Keratinocyte (primary cell): ENCODE measurements around the gene CEL. TPM values are rescaled to one million over a fixed set of nuclear protein-coding genes. Genes with fewer than 3 reads are reported as not detected.

Source experiments
- DNase-seq: peaks from one replicate; pipeline ENCODE4 v3.0.0-alpha.2; 2011; ENCODE audit warnings: low read depth, missing footprints, low spot score
- FAIRE-seq: peaks from 2 replicates; lab custom pipeline; 2011; peaks lifted over from hg19 to GRCh38; lab: Jason Lieb, UNC
- H2AFZ ChIP-seq: 2 replicates; pipeline ENCODE4 v1.6.0; 2012; ENCODE audit warnings: low read length, control low read depth, inconsistent platforms; ENCODE audit not compliant: control insufficient read depth
- H3K27ac ChIP-seq: 2 replicates; pipeline ENCODE4 v1.5.1; 2011; ENCODE audit warnings: low read length; ENCODE audit not compliant: control insufficient read depth, insufficient read depth
- H3K27me3 ChIP-seq: 3 replicates; pipeline ENCODE4 v1.6.0; 2011; ENCODE audit warnings: low read length; ENCODE audit not compliant: control insufficient read depth, insufficient read depth; ENCODE audit errors: extremely low read depth
- H3K36me3 ChIP-seq, 2 experiments: 2 replicates in 1 of 2; 3 replicates in 1 of 2; pipeline ENCODE4 v1.5.1; 2011; ENCODE audit warnings: low read length in 2 of 2, mild to moderate bottlenecking in 1 of 2; ENCODE audit not compliant: control insufficient read depth in 2 of 2, insufficient read depth in 2 of 2; ENCODE audit errors: extremely low read depth in 1 of 2
- H3K4me1 ChIP-seq: 3 replicates; pipeline ENCODE4 v1.5.1; 2011; ENCODE audit warnings: low read length; ENCODE audit not compliant: control insufficient read depth, insufficient read depth; ENCODE audit errors: extremely low read depth
- H3K4me2 ChIP-seq: 3 replicates; pipeline ENCODE4 v1.6.0; 2011; ENCODE audit warnings: low read depth, low read length; ENCODE audit not compliant: control insufficient read depth, insufficient read depth; ENCODE audit errors: extremely low read depth
- H3K4me3 ChIP-seq, 3 experiments: fragments of 200-600 bp in 1 of 3; sonication (generic) in 1 of 3; 2 replicates in 2 of 3; 3 replicates in 1 of 3; pipeline ENCODE4 v1.5.1; 2011 to 2016; ENCODE audit warnings: low read length in 3 of 3, mild to moderate bottlenecking in 3 of 3, control low read depth in 2 of 3, inconsistent platforms in 1 of 3, low read depth in 1 of 3, mixed read lengths in 1 of 3, mixed run types in 1 of 3, moderate library complexity in 1 of 3; ENCODE audit not compliant: control insufficient read depth in 2 of 3, insufficient read depth in 2 of 3; ENCODE audit errors: extremely low read depth in 1 of 3
- H3K79me2 ChIP-seq: 2 replicates; pipeline ENCODE4 v1.6.0; 2012; ENCODE audit warnings: low read length; ENCODE audit not compliant: control insufficient read depth, insufficient read depth
- H3K9ac ChIP-seq: 3 replicates; pipeline ENCODE4 v1.6.0; 2011; ENCODE audit warnings: low read length; ENCODE audit not compliant: control insufficient read depth, insufficient read depth; ENCODE audit errors: extremely low read depth
- H3K9me1 ChIP-seq: 3 replicates; pipeline ENCODE4 v1.6.0; 2011; ENCODE audit warnings: low read length; ENCODE audit not compliant: control insufficient read depth, insufficient read depth; ENCODE audit errors: extremely low read depth
- H3K9me3 ChIP-seq: 2 replicates; pipeline ENCODE4 v1.5.1; 2012; ENCODE audit warnings: low read depth, low read length; ENCODE audit not compliant: control insufficient read depth
- H4K20me1 ChIP-seq: 3 replicates; pipeline ENCODE4 v1.6.0; 2011; ENCODE audit warnings: low read length; ENCODE audit not compliant: control insufficient read depth, insufficient read depth; ENCODE audit errors: extremely low read depth
- EZH2 ChIP-seq: IDR thresholded peaks from one replicate; pipeline ENCODE4 v1.6.1; 2012; ENCODE audit warnings: inconsistent platforms, mild to moderate bottlenecking, low read length, moderate library complexity
- dilution Hi-C: fragments of 300-500 bp; cut with MboI; formaldehyde crosslinking; loops from one replicate; pipeline ENCODE4 v1.7.0; 2020; ENCODE audit warnings: low sequenced_read_pairs; ENCODE audit not compliant: extremely low pct_ligation_motif_present
- polyA plus RNA-seq, 5 experiments: library from polyadenylated mRNA; depleted of rRNA in 3 of 5; stranded (reverse) in 3 of 5; stranded (forward) in 1 of 5; unstranded in 1 of 5; fragments of >200 nt; gene quantifications; 1 replicate in 1 of 5; 2 replicates in 3 of 5; 3 replicates in 1 of 5; pipeline versions ENCODE4 v1.2.1 to v1.2.3, GENCODE V29; 2011 to 2012; ENCODE audit warnings: missing spikeins in 2 of 5, low read depth in 1 of 5, low replicate concordance in 1 of 5
- TF ChIP-seq, protein P1 (sequence below), 3 experiments: IDR thresholded peaks in 1 of 3; conservative IDR thresholded peaks in 1 of 3; optimal IDR thresholded peaks in 1 of 3; 2 replicates in 2 of 3; 3 replicates in 1 of 3; pipeline versions ENCODE3 to v1.5.1; 2011; ENCODE audit warnings: low read length in 3 of 3, mild to moderate bottlenecking in 3 of 3, moderate library complexity in 2 of 3, control low read depth in 1 of 3, inconsistent platforms in 1 of 3; ENCODE audit not compliant: insufficient read depth in 2 of 3; ENCODE audit errors: extremely low read depth in 1 of 3

Gene CEL
- polyA plus RNA-seq, 1 donor (not counting 4 experiments of a cell fraction or from before 2014, with no cell fraction given) = 0.12 TPM

DNA sequence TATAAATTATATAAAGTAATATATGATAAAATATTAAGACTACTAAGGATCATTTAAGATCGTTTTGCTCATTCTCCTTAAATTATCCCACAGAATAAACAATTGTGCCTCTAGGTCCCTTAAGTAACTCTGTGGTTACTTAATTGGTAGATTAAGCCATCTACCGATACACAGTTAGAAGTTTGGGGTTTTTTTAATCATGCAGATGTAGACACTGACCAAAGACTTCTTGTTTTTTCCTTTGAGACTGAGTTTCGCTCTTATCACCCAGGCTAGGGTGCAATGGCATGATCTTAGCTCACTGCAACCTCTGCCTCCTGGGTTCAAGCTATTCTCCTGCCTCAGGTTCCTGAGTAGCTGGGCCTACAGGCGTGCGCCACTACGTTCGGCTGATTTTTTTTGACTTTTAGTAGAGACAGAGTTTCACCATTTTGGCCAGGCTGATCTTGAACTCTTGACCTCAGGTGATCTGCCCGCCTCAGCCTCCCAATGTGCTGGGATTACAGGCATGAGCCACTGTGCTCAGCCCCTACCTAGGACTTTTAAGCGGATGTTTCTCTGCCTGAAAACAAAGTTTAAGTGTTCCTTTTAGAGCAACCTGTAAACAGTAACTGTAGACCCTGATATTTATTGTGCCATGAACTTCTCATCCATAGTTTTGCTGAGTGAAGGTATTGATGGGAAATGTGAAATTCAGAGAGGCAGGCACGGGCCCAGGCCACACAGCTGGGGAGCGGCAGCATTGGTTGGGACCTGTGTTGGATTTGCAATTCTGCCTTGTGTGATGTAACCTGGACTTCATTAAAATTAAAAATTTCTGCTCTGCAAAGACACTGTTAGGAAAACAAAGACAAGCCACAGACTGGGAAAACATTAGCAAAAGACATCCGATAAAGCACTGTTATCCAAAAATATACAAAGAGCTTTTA lies 11.6 kb downstream of the CEL start:
- Histone ChIP-seq H3K27me3 (peaks cover 5% of the 10 kb centered on the region), H3K4me1 (peaks cover 6% of the 10 kb centered on the region), H3K4me2 (no peak overlapping the region), H3K36me3 (no peaks in the 10 kb centered on the region), H3K9me1 (no peaks in the 10 kb centered on the region), H4K20me1 (no peaks in the 10 kb centered on the region), H3K79me2 (no peaks in the 10 kb centered on the region), H3K27ac (no peak overlapping the region), H3K9me3 (no peaks in the 10 kb centered on the region), H3K9ac (no peak overlapping the region), H3K4me3 (no peak overlapping the region), H2AFZ (no peak overlapping the region)
- DNase-seq (no peak), FAIRE-seq (no peak)
- dilution Hi-C loops = no loop called here
- no peak for TF ChIP-seq EZH2
- TF ChIP-seq, protein P1, sequence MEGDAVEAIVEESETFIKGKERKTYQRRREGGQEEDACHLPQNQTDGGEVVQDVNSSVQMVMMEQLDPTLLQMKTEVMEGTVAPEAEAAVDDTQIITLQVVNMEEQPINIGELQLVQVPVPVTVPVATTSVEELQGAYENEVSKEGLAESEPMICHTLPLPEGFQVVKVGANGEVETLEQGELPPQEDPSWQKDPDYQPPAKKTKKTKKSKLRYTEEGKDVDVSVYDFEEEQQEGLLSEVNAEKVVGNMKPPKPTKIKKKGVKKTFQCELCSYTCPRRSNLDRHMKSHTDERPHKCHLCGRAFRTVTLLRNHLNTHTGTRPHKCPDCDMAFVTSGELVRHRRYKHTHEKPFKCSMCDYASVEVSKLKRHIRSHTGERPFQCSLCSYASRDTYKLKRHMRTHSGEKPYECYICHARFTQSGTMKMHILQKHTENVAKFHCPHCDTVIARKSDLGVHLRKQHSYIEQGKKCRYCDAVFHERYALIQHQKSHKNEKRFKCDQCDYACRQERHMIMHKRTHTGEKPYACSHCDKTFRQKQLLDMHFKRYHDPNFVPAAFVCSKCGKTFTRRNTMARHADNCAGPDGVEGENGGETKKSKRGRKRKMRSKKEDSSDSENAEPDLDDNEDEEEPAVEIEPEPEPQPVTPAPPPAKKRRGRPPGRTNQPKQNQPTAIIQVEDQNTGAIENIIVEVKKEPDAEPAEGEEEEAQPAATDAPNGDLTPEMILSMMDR (optimal IDR thresholded peaks at IDR 0.05 in 1 of 3, IDR thresholded peaks at IDR 0.05 in 1 of 3, conservative IDR thresholded peaks at IDR 0.05 in 1 of 3; ENCODE audit: extremely low read depth in 1 of 3, insufficient read depth in 2 of 3, low read length in 3 of 3) = no peak

DNA sequence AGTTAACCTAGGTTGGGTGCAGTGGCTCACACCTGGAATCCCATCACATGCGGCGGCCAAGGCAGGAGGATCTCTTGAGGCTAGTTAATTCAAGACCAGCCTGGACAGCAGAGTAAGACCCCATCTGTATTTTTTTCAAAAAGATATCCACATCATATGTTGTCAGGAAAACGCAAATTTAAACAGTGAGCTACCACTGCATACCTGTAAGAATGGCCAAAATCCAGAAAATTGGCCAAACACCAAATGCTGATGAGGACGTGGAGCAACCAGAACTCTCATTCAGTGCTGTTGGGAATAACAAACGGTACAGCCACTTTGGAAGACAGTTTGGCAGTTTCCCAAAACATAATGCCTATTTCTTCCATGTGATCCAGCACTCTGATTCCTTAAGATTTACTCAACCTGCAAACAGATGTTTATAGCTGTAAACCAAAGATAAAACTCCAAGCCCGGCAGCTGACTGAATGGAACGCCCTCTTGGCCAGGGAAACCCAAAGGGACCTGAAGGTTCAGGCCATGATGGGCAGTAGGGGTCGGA lies 12.4 kb downstream of the CEL start:
- Histone ChIP-seq H3K4me2 (no peak overlapping the region), H3K36me3 (no peaks in the 10 kb centered on the region), H3K27ac (no peak overlapping the region), H3K9me1 (no peaks in the 10 kb centered on the region), H3K4me1 (peaks cover 6% of the 10 kb centered on the region), H3K9me3 (no peaks in the 10 kb centered on the region), H3K27me3 (peaks cover 12% of the 10 kb centered on the region), H3K79me2 (no peaks in the 10 kb centered on the region), H3K9ac (no peak overlapping the region), H3K4me3 (no peak overlapping the region), H4K20me1 (no peaks in the 10 kb centered on the region), H2AFZ (no peak overlapping the region)
- FAIRE-seq (no peak), DNase-seq (no peak)
- TF ChIP-seq, protein P1 (optimal IDR thresholded peaks at IDR 0.05 in 1 of 3, IDR thresholded peaks at IDR 0.05 in 1 of 3, conservative IDR thresholded peaks at IDR 0.05 in 1 of 3; ENCODE audit: extremely low read depth in 1 of 3, insufficient read depth in 2 of 3, low read length in 3 of 3) = no peak
- TF ChIP-seq EZH2 = no peak
- dilution Hi-C loops = no loop called here
